Measurements from ENCODE around the gene CSNK1G1.

Gene CSNK1G1

DNA sequence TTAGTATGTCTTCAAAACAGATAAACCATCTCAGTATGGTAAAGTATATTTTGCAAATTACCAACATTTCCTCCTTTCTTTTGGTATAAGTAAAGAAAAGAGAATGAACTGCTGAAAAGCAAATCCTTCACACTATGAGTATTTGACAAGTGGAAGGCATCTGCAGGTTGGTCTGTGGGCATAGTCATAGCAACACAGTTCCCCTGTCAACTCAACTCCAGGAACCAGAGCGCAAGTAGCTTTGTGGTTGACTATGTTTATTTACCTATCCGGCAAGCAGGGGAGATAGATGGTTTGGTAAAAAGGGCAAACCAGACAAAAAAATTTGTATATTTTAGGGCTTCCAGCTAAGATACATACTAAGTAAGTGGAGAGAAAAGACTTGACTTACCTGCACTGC is 104.9 kb downstream of the CSNK1G1 start:
- H3K36me3 ChIP-seq (ENCODE audit: insufficient read depth, low read length) = no peaks in the 10 kb centered on the region
- no peak overlapping the region for H3K4me3 ChIP-seq (ENCODE audit: low read depth in 1 of 2, low read length in 2 of 2)
- no peak overlapping the region for H3K27ac ChIP-seq (ENCODE audit: low read depth, low read length)
- no peak overlapping the region for H3K9ac ChIP-seq (ENCODE audit: low read length)
- no peaks in the 10 kb centered on the region for H3K9me3 ChIP-seq (ENCODE audit: low read length)
- H3K4me1 ChIP-seq (ENCODE audit: insufficient read depth, low read length) = peaks cover 12% of the 10 kb centered on the region
- no peaks in the 10 kb centered on the region for H3K27me3 ChIP-seq (ENCODE audit: control insufficient read depth in 1 of 2, insufficient read depth in 2 of 2, low read length in 2 of 2)

DNA sequence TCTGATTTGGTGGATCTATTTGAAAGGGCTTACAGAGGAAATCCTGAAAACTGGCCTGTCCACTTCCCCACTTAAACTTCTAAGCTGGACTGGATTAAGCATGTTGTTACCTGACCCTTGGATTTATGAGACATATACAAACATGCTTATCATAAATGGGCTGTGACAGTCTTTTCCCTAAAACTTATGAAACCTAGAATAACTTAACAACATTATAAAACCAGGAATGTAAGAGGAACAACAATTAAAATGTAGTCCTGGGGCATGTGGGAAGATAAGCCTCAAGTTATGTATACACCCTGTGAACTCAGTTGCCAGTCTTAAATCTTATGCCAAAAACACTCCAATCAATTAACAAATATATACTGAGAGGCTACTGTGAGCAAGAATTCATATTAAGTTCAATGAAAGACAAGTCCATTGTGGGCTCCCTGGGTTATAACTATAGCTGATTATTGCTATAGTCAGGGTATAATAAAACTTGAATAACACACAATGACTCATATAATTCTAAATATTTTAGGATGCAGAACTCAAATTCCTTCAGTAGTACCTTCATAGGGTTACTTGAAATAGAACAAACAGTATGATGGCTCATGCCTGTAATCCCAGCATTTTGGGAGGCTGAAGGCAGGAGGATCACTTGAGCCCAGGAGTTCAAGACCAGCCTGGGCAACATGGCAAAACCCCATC is 105.9 kb downstream of the CSNK1G1 start:
- no peaks in the 10 kb centered on the region for H3K27me3 ChIP-seq (ENCODE audit: control insufficient read depth in 1 of 2, insufficient read depth in 2 of 2, low read length in 2 of 2)
- H3K9ac ChIP-seq (ENCODE audit: low read length) = no peak overlapping the region
- H3K36me3 ChIP-seq (ENCODE audit: insufficient read depth, low read length) = no peaks in the 10 kb centered on the region
- H3K9me3 ChIP-seq (ENCODE audit: low read length) = no peaks in the 10 kb centered on the region
- no peak overlapping the region for H3K4me3 ChIP-seq (ENCODE audit: low read depth in 1 of 2, low read length in 2 of 2)
- no peak overlapping the region for H3K27ac ChIP-seq (ENCODE audit: low read depth, low read length)
- H3K4me1 ChIP-seq (ENCODE audit: insufficient read depth, low read length) = peaks cover 12% of the 10 kb centered on the region

DNA sequence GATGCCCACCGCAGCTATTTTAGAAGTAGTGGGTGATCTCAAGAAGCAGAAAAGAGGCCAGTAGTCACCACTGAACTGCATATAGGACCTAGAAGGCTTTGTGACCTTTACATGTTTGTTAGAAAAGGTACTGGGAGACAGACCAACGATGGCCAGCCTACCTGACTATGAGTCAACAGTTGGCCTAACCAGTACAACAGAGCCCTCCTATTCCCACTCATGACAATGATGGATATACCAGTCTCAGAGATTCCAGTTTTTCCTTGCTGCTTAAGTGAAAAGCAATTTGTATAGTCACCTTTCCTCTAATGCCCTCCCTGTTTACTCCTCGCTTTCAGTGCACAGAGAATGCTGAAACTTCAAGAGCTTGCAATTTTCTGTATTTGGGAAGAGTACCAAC is 106.6 kb downstream of the CSNK1G1 start:
- no peak overlapping the region for H3K27ac ChIP-seq (ENCODE audit: low read depth, low read length)

DNA sequence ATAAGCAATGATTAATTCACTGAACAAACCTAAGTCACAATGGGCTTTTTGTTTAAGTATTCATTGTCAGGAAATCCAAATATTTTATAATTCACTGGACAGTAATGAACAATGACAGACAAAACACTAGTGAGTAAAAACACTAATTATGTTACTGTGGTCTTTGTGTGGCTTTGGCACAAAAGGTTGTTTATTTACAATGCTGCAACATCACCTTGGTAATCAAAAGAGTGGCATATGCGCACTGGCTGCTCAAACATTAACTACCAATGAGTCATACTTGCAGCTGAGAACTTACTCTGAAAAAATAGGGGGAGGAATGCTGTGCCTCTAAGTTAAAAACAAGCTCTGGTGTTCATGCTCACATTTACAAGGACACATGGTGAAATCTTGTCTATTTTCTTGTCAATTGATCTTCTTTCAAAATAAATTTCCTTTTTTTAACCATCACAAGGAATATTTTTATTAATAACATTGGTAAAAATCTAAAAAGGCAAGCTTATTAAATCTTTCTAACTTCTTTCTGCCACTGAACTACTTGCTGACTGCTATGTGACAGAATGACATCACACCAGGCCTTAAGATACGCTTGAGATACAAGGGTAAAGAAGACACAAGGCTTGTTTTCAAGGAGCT is 107.9 kb downstream of the CSNK1G1 start:
- H3K9ac ChIP-seq (ENCODE audit: low read length) = no peak overlapping the region
- H3K27me3 ChIP-seq (ENCODE audit: control insufficient read depth in 1 of 2, insufficient read depth in 2 of 2, low read length in 2 of 2) = no peaks in the 10 kb centered on the region
- H3K4me1 ChIP-seq (ENCODE audit: insufficient read depth, low read length) = peaks cover 12% of the 10 kb centered on the region
- H3K27ac ChIP-seq (ENCODE audit: low read depth, low read length) = no peak overlapping the region
- no peaks in the 10 kb centered on the region for H3K9me3 ChIP-seq (ENCODE audit: low read length)
- no peaks in the 10 kb centered on the region for H3K36me3 ChIP-seq (ENCODE audit: insufficient read depth, low read length)
- H3K4me3 ChIP-seq (ENCODE audit: low read depth in 1 of 2, low read length in 2 of 2) = no peak overlapping the region

More for the DNA sequence above, 106.6 kb downstream of the CSNK1G1 start:
- Histone ChIP-seq H3K36me3 (ENCODE audit: insufficient read depth, low read length) (no peaks in the 10 kb centered on the region), H3K4me3 (ENCODE audit: low read depth in 1 of 2, low read length in 2 of 2) (no peak overlapping the region), H3K4me1 (ENCODE audit: insufficient read depth, low read length) (peaks cover 12% of the 10 kb centered on the region), H3K27me3 (ENCODE audit: control insufficient read depth in 1 of 2, insufficient read depth in 2 of 2, low read length in 2 of 2) (no peaks in the 10 kb centered on the region), H3K9ac (ENCODE audit: low read length) (no peak overlapping the region), H3K9me3 (ENCODE audit: low read length) (no peaks in the 10 kb centered on the region)

DNA sequence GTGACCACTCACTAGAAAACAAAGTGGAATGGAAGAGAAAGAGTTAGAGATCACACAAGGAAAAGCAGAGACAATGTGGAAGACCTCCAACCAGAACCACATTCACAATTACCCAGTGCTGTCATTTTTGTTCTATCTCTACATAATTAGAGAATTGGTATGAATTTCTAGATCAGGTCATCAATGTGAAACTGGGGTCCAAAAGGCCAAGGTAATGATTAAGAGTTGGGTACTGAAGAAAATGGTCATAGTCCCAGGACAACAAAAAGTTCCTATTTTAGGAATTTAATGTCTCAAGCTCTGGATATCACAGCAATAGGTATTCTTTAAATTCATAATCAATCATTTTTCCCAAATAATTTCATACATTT is 108.5 kb downstream of the CSNK1G1 start:
- Histone ChIP-seq H3K36me3 (ENCODE audit: insufficient read depth, low read length) (no peaks in the 10 kb centered on the region), H3K4me3 (ENCODE audit: low read depth in 1 of 2, low read length in 2 of 2) (no peak overlapping the region), H3K27ac (ENCODE audit: low read depth, low read length) (no peak overlapping the region), H3K4me1 (ENCODE audit: insufficient read depth, low read length) (peaks cover 12% of the 10 kb centered on the region), H3K27me3 (ENCODE audit: control insufficient read depth in 1 of 2, insufficient read depth in 2 of 2, low read length in 2 of 2) (no peaks in the 10 kb centered on the region), H3K9me3 (ENCODE audit: low read length) (no peaks in the 10 kb centered on the region), H3K9ac (ENCODE audit: low read length) (no peak overlapping the region)

DNA sequence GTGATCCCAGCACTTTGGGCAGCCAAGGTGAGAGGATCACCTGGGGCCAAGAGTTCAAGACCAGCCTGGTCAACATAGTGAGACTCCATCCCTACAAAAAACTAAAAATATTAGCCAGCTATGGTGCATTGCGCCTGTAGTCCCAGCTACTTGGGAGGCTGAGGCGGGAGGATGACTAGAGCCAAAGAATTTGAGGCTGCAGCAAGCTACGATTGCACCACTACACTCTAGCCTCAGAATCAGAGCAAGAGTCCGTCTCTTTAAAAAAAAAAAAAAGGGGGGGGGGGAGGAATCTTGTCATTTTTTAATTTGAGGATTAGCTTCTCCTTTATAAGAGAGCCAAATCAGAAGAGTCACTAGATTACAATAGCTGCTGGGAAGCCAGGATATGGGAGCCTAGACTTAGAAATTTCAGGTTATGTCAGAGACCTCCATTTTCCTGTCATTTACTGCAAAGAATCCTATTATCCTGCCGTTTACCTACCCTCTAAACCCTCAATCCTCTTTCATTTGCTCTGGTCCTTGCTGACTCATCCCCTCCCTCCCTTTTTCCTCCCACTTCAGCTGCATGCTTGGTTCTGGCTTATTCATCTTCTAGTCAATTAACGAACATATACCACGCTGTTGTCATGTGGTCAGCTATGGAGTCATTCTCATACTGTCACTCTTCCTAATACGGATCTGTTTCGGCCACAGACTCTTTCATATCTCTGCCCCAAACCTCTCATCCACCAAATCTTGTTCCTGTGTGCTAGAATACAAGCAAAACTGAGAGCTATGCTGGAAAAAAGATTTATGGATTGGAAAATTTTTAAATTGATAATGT is 109.4 kb downstream of the CSNK1G1 start:
- H3K9ac ChIP-seq (ENCODE audit: low read length) = no peak overlapping the region
- H3K9me3 ChIP-seq (ENCODE audit: low read length) = no peaks in the 10 kb centered on the region
- H3K36me3 ChIP-seq (ENCODE audit: insufficient read depth, low read length) = no peaks in the 10 kb centered on the region
- peaks cover 12% of the 10 kb centered on the region for H3K4me1 ChIP-seq (ENCODE audit: insufficient read depth, low read length)
- no peak overlapping the region for H3K4me3 ChIP-seq (ENCODE audit: low read depth in 1 of 2, low read length in 2 of 2)
- H3K27ac ChIP-seq (ENCODE audit: low read depth, low read length) = no peak overlapping the region
- no peaks in the 10 kb centered on the region for H3K27me3 ChIP-seq (ENCODE audit: control insufficient read depth in 1 of 2, insufficient read depth in 2 of 2, low read length in 2 of 2)

DNA sequence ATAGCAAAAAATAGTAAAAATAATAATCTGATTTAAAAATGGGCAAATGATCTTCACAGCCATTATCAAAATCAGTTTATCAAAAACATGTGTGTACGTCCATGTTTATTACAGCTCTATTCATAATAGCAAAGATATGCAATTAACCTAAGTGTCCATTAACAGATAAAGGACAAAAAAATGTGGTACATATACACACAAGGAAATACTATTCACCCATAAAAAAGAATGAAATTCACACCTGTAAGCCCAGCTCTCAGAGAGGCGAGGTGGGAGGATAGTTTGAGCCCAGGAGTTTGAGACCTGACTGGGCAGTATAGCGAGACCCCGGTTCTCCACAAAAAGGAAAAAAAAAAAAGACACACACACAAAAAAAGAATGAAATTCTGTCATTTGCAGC is 110.6 kb downstream of the CSNK1G1 start:
- H3K27me3 ChIP-seq (ENCODE audit: control insufficient read depth in 1 of 2, insufficient read depth in 2 of 2, low read length in 2 of 2) = no peaks in the 10 kb centered on the region
- H3K9me3 ChIP-seq (ENCODE audit: low read length) = no peaks in the 10 kb centered on the region
- no peak overlapping the region for H3K9ac ChIP-seq (ENCODE audit: low read length)
- H3K36me3 ChIP-seq (ENCODE audit: insufficient read depth, low read length) = no peaks in the 10 kb centered on the region
- no peak overlapping the region for H3K27ac ChIP-seq (ENCODE audit: low read depth, low read length)
- H3K4me3 ChIP-seq (ENCODE audit: low read depth in 1 of 2, low read length in 2 of 2) = no peak overlapping the region
- H3K4me1 ChIP-seq (ENCODE audit: insufficient read depth, low read length) = peaks cover 12% of the 10 kb centered on the region

DNA sequence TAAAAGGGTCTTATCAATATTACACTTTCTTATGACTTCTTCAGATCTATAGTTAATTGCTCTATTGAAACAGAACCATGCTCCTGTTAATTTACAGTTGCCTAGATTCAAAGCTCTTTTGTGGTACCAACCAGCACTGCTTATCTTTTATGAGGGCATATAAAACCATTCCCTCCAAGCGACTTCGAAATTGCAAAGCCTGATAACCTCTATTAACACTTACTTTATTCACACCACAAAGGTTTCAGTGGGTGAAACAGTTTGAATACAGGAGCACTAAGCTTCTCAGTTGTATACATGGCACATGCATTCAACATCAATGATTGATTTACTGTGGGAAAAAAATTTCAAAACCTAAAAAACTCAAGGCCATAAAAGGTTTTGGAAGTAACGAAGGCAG is 118.3 kb downstream of the CSNK1G1 start:
- Histone ChIP-seq H3K9ac (ENCODE audit: low read length) (no peak overlapping the region), H3K4me3 (ENCODE audit: low read depth in 1 of 2, low read length in 2 of 2) (no peak overlapping the region), H3K4me1 (ENCODE audit: insufficient read depth, low read length) (no peaks in the 10 kb centered on the region), H3K9me3 (ENCODE audit: low read length) (no peaks in the 10 kb centered on the region), H3K27me3 (ENCODE audit: control insufficient read depth in 1 of 2, insufficient read depth in 2 of 2, low read length in 2 of 2) (no peaks in the 10 kb centered on the region), H3K27ac (ENCODE audit: low read depth, low read length) (no peak overlapping the region), H3K36me3 (ENCODE audit: insufficient read depth, low read length) (no peaks in the 10 kb centered on the region)

DNA sequence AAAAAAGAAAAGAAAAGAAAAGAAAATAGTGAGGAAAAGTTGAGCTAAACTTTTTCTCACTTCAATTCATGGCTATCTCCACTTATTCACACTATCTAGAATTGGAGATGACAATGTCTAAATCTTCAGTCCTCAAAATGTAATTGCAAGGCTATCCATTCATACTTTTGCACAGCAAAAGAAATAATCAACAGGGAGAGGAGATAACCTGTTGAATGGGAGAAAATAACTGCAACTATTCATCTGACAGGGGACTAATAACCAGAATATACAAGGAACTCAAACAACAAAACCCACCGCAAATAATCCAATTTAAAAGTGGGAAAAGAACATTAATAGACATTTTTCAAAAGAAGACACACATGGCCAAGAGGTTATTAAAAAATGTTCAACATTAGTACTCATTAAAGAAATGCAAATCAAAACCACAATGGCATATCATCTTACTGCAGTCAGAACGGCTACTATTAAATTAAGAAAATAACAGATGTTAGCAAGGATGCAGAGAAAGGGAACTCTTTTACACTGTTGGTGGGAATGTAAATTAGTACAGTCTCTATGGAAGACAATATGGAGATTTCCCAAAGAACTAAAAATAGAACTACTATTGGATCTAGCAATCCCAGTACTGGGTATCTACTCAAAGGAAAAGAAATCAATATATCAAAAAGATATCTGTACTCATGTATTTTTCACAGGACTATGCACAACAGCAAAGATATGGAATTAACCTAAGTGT is 119.6 kb downstream of the CSNK1G1 start:
- no peaks in the 10 kb centered on the region for H3K27me3 ChIP-seq (ENCODE audit: control insufficient read depth in 1 of 2, insufficient read depth in 2 of 2, low read length in 2 of 2)
- H3K9me3 ChIP-seq (ENCODE audit: low read length) = no peaks in the 10 kb centered on the region
- no peak overlapping the region for H3K27ac ChIP-seq (ENCODE audit: low read depth, low read length)
- no peak overlapping the region for H3K9ac ChIP-seq (ENCODE audit: low read length)
- no peaks in the 10 kb centered on the region for H3K4me1 ChIP-seq (ENCODE audit: insufficient read depth, low read length)
- H3K36me3 ChIP-seq (ENCODE audit: insufficient read depth, low read length) = no peaks in the 10 kb centered on the region
- no peak overlapping the region for H3K4me3 ChIP-seq (ENCODE audit: low read depth in 1 of 2, low read length in 2 of 2)

DNA sequence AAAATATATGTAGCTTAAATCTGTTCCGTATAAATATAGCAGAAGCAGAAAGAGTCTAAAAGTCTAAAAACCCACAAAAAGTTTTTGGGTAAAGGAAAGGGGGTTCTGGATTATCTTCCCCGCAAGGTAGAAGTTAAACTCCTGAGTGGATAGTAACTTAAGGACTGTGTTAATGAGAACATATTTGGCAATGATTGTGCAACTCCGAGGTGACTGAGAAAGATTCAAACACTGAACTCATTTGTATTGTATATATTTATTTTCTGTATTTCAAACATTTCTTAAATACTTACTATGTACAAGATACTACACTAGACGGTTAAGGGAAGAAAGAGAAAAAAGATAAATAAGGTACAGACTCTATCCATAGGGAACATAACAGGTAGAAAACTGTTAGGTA is 120.4 kb downstream of the CSNK1G1 start:
- Histone ChIP-seq H3K4me1 (ENCODE audit: insufficient read depth, low read length) (no peaks in the 10 kb centered on the region), H3K27ac (ENCODE audit: low read depth, low read length) (no peak overlapping the region), H3K9me3 (ENCODE audit: low read length) (no peaks in the 10 kb centered on the region), H3K36me3 (ENCODE audit: insufficient read depth, low read length) (no peaks in the 10 kb centered on the region), H3K9ac (ENCODE audit: low read length) (no peak overlapping the region), H3K4me3 (ENCODE audit: low read depth in 1 of 2, low read length in 2 of 2) (no peak overlapping the region), H3K27me3 (ENCODE audit: control insufficient read depth in 1 of 2, insufficient read depth in 2 of 2, low read length in 2 of 2) (no peaks in the 10 kb centered on the region)

DNA sequence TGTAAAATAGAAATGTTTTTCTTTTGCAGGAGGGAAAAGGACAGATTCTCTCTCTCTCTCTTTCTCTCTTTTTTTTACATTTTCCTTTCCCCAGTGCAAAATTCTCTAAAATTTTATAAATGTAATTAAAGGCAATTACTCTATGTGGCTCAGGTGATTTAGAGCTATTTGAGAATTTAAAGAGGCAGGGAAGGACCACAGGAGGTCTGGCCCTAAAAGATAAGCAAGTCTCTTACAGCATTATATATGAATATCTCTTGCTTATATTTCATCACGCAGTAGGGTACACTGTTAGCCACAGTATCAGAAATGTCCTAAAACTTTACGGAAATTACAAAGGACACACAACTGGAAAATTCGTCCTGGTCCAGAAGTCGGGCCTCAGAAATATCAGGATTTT is 122.7 kb downstream of the CSNK1G1 start:
- H3K27ac ChIP-seq (ENCODE audit: low read depth, low read length) = no peak overlapping the region
- H3K27me3 ChIP-seq (ENCODE audit: control insufficient read depth in 1 of 2, insufficient read depth in 2 of 2, low read length in 2 of 2) = no peaks in the 10 kb centered on the region
- no peaks in the 10 kb centered on the region for H3K9me3 ChIP-seq (ENCODE audit: low read length)

More for the DNA sequence above, 122.7 kb downstream of the CSNK1G1 start:
- Histone ChIP-seq H3K36me3 (ENCODE audit: insufficient read depth, low read length) (no peaks in the 10 kb centered on the region), H3K9ac (ENCODE audit: low read length) (no peak overlapping the region), H3K4me3 (ENCODE audit: low read depth in 1 of 2, low read length in 2 of 2) (no peak overlapping the region), H3K4me1 (ENCODE audit: insufficient read depth, low read length) (no peaks in the 10 kb centered on the region)
